Mammary epithelial cell (primary cell): ENCODE results near the gene ACRBP.

Source experiments
- CTCF ChIP-seq, 2 donors: IDR thresholded peaks in 1 of 2; conservative IDR thresholded peaks in 1 of 2; 2 replicates each; pipeline ENCODE4 v1.5.1; 2011 to 2012; ENCODE audit warnings: inconsistent platforms in 2 of 2, low read length in 2 of 2, mild to moderate bottlenecking in 2 of 2, control low read depth in 1 of 2, low read depth in 1 of 2; ENCODE audit not compliant: insufficient read depth in 1 of 2; ENCODE audit errors: extremely low read depth in 1 of 2
- EZH2 ChIP-seq: IDR thresholded peaks from 2 replicates; pipeline ENCODE4 v1.6.1; 2012; ENCODE audit warnings: low read length, inconsistent platforms, borderline replicate concordance

GRCh38 chr12:6630736-6631135 lies 16.5 kb downstream of the ACRBP start:
- TF ChIP-seq CTCF (conservative IDR thresholded peaks at IDR 0.05 in 1 of 2, IDR thresholded peaks at IDR 0.05 in 1 of 2; ENCODE audit: extremely low read depth in 1 of 2, insufficient read depth in 1 of 2, low read depth in 1 of 2, low read length in 2 of 2) (no peak), EZH2 (no peak)
